GM19438 (cell line): Measurements from ENCODE around the gene NUAK1.
"Not testable (repeated sequence)": the region's sequence is repeated elsewhere in the genome, so short reads cannot be mapped to it uniquely, and the experiment has no call there.

Source experiments
- ATAC-seq: cut with Tn5 transposase; IDR thresholded peaks from one replicate; pipeline ENCODE4 v1.9.1; 2021; ENCODE audit warnings: low read depth; ENCODE audit not compliant: unreplicated experiment

The NUAK1 gene

DNA sequence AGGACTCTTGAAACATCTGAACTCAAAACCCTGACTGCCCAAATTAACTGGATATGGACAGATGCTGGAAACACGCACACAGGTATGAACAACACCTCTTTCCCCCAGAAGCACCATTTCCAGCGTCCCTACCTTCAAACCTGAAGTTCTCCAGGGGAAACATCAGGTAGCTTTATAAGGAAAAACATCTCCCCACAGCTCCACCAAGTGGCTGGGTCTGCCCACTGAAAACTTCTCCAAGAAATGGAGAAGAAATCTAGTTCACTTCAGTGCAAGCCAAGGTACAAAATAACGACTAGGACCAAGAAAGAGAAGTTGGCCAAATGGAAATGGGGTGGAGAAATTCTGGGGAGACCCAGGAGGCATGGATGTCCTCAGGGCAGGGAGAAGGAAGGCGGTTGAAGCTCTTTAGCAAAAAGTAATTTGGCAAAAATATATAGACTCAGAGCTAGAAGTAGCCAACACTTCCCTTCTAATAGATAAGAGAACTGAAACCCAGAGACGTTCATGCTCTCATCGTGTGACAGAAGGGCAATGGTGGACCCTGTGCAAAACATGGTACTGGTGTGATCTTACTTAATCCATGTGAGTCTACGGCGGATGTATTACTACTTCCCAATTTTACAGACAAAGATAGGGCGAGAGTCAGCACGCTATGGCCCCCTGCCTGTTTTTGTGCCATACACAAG lies 10.5 kb upstream of the NUAK1 start:
- no peak for ATAC-seq

DNA sequence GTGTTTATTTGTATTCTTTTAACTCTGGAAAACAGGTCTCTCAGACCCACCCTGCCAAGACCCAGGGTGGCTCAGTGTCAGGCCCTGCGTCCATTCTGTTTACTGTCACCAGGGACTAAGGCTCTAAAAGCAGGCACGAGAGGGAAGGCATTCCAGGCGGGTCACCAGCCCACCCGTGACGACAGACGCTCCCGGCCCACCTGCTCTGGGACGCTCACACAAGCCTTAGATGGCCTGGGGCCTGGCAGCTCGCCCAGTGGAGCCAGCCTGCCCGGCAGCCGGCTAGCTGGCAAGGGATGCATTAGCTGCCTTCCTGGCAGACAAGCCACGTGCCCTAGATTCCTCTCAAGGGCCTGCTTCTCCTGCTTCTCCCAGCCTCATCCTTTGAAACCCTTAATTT lies 9.2 kb upstream of the NUAK1 start:
- ATAC-seq = no peak

DNA sequence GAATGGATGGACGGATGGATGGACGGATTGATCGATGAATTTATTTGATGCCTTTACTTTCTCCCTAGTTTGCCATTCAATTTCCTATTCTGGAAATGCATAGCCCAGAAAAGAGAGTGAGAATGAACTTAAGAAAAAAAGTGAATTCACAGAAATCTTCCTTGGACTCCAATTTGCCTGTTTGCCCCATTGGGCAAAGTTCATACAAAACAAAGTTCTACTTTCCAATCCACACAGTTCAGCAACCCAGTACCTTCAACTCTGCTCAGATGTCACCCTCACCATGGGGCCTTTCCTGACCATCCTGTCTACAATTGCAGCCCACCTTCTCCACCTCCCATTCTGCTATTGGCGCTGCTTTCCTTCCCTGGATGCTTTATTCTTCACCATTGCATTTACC lies 8.2 kb upstream of the NUAK1 start:
- no peak for ATAC-seq

DNA sequence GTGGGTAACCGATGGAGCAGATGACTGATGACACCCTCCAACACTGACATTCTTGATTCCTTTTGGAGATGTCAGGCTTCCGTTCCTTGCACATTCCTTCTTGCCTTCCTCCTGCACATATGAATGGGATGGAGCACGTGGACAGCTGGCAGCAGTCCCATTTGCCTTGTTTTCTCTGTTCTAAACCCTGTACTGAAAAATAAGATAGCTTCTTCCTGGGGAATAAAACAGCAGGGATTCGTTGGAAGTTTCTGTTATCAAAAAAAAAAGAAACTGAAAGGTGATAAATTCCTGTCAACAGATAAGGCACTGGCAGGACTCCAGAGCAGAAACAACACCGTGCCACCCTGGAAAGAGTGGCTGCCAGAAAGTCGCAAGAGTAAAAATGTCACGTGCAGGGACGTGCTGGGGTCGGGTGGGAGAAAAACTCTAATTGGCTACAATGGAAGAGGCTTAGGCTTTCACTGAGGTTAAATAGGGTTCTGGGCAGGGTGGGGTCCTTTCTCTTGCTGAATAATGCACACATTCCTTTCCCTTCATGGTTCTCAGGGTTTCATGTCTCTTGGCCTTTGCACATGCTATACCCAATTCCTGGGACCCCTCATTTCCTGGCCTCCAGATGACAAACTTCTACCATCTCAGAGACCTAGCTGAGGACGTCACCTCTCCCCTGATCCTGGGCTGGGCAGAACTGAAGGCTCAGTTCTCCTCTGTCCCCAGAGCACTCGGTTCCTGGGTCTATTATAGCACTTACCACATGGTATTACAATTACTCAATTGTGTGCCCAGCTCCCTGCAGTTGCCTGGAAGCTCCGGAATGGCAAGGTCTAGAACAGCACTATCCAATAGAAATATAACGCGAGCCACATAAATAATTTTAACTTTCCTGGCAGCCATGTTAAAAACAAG lies 7.0 kb upstream of the NUAK1 start:
- ATAC-seq = no peak

DNA sequence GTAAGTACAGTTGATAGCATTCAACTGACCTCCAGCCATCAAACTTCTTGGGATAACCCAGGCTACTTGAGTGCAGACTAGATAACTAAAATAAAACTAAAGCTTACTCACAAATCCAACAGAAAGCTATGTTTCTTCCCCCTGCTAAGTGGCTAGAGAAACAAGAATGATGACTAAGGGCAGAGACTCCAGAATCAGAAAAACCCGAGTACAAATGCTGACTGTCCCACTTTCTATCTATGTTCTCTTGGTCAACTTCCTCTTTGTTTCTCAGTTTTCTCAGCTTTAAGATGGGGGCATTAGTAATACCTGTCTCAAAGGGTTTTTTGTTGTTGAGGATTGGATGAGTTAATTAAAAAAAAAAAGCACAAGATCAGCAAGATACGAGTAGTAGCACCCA lies 6.1 kb upstream of the NUAK1 start:
- ATAC-seq = no peak

DNA sequence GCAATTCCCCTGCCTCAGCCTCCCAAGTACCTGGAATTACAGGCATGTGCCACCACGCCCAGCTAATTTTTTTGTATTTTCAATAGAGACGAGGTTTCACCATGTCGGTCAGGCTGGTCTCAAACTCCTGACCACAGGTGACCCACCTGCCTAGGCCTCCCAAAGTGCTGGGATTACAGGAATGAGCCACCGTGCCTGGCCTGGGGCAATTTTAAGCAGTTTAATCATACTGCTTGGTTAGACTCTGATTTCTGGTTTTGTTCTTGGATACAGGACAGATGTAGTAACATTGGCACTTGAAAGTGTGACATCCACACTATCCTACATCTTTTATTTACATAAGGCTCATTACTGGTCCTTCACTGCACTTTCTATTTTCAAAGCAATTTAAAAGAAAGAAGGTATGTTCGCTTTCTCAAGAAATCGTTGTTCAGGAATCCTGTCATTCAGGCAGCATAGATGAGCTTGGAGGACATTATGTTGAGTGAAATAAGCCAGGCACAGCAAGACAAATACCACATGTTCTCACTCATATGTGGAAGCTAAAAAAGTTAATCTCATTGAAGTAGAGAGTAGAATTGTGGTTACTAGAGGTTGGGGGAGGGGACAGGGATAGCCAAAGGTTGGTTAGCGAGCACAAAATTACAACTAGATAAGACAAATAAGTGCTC lies 4.0 kb upstream of the NUAK1 start:
- ATAC-seq = no peak

DNA sequence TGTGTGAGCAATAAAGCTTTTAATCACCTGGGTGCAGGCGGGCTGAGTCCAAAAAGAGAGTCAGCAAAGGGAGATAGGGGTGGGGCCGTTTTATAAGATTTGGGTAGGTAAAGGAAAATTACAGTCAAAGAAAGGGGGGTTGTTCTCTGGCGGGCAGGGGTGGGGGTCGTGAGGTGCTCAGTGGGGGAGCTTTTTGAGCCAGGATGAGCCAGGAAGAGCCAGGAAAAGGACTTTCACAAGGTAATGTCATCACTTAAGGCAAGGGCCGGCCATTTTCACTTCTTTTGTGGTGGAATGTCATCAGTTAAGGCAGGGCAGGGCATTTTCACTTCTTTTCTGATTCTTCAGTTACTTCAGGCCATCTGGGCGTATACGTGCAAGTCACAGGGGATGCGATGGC lies 3.2 kb upstream of the NUAK1 start:
- not testable (repeated sequence) for ATAC-seq

DNA sequence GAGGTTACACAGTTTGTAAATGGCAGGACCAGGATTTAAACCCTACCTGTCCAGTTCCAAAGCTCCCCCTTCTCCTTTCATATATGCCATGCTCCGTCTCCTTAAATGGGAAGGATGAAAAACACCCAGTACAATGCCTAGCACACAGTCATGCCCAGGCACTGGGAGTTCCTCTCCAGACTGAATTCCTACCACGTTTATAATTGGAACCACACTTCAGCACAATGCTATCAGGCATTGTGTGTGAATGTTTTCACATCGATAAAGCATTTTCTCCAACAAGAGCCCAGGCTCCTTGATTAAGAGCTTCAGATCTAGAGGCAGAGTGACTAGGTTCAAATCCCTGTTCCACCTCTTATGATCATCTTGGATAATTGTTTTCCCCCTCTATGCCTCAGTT lies 2.7 kb upstream of the NUAK1 start:
- no peak for ATAC-seq

DNA sequence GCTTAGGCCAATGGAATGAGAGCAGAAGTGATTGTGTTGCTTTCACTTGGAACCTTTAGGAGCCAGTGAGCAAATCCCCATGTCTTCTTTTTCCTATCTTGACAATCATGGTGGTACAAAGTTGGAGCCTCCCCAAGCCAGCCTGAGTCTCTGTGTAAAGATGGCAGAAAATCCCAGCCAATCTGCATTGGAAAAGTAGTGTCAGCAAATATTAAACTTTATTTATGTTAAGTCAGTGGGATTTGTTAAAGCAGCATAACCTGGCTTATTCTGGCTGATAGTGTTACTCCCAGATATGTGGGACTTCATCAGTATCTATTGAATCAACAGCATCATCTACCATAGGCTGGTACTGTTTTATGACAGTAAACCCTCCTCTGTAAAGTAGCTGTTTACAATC lies 2.2 kb upstream of the NUAK1 start:
- no peak for ATAC-seq

DNA sequence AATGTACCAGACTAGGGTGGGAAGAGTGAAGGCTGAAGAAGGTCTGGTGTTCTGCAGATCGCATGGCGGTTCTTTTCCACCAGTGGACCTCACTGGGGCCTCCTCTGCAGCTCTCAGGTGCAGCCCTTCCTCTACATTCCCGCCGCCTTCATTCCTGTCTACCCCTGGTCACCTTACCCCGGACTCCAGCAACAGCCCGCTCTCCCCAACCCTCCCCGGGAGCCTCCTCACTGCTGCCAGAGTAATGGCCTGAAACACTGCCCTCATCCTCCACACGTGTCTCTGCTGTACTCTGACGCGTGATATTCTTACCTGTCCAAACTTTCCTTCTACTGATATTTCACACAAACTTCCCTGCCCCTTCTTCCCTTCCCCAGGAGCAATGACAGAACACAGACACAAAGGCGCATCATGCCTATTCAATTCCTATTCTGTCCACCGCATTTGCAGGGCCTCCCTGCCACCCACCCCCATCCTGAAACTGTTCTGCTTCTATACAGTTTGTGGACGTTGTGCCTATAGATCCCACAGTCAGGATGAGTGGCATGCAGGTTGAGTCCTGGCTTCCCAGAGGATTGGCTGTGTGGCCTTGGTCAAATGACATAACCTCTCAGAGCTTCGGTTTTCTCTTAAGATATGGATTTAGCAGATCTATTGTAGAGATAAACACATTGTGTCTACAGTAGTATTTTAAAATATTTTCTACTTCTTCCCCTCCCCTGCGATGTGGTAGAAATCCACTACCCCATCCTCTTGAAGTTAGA lies 1.7 kb upstream of the NUAK1 start:
- no peak for ATAC-seq

DNA sequence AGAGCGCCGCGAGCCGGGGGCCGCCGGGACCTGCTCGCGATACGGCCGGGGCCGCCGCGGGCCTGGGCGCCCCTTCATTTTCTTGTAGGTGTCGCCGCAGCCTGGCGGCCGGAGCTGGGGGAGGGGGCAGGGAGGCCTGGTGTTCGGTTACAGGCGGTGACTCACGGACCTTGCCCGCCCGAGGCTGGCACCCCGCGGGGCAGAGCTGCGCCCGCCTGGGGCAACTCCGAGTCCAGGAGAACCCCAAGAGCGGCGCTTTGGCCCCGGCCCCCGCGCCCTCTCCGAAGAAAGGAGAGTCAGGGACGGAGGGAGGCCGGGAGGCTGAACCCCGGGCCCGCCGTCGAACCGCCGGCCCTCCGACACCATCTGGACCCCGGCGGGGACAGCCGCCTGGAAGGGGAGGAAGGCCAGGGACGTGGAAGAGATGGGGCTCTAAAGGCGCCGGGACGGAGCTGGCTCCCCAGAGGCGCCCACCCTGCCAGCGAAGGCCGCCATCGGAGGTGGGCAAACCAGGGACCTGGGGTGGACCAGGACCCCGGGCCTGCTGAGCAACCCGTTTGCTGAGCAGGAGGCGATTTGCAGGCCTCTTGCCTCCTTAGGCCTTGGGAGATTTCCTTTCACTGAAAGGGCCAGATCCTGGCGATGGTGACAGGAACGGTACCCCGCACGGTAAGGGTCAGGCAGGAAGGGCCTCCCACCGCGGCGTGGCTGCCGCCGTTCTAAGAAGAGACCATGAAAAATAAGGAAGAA lies 843 bp upstream of the NUAK1 start:
- no peak for ATAC-seq

DNA sequence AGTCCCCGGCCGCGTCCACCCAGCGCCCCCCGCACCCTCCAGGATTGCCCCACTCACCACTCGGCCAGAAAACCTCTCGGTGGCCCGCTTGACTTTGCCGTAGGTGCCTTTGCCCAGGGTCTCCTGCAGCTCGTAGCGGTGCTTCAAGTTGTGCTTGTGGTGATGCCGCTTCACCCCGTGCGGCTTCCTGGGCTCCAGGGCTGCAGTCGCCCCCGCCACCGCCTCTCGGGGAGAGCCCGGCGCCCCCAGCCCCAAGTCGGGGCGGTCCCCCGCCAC lies 459 bp downstream of the NUAK1 start:
- no peak for ATAC-seq

DNA sequence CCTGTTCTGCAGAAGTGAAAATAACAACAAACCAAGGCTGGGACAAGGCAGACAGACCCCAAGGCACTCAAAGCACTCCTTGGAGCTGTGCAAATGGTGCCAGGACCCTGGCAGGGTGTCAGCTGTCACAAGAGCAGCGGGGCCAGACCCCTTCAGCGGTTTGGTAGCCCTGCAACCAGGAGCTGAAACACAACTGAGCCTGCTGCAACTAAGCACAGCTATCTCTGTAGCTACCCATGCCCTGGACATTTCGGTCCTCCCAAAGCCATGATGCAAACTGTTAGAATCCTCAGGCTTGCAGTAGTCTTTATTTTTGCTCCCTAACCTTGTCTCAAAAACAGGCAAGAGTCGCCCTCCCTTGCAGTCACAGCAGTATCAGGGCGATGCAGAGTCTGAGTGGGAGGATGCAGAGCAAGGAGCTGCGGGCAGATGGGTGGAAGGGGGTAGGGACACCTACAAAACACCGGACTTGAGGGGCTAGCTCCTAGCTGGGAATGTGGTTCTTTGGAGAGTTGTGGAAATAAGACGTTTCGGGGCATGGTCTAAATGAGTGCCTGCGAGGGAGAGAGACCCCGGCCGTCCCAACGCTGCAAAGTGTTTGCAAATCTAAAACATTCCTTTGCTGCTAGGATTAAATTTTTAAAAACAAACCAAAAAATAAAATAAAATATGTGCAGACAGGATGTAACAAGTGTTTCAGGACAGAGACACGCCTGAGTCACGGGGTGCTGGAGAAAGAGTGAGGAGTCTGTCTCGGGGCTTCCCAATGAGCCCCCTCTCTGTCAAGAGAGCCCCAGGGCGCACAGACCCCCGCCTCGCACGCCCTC lies 1.0 kb downstream of the NUAK1 start:
- ATAC-seq = no peak

DNA sequence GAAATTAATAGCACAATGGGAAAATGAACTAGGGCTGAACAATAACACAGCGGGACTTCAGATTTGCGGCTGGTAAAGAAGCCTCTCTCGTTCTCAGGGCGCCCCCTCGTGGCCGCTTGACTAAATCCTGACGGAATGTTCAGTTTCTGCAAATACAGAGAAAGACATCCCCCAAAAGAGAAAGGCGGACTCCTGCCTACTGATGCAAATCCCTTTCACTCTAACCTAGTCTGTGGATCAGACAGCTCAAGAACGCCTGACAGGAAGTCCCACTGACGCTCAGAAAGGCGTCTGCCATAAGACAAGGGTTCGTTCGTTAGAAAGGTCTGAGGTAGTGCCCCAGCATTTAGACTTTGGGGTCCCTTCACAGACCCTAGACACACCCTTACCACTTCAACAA lies 2.5 kb downstream of the NUAK1 start:
- ATAC-seq = no peak

DNA sequence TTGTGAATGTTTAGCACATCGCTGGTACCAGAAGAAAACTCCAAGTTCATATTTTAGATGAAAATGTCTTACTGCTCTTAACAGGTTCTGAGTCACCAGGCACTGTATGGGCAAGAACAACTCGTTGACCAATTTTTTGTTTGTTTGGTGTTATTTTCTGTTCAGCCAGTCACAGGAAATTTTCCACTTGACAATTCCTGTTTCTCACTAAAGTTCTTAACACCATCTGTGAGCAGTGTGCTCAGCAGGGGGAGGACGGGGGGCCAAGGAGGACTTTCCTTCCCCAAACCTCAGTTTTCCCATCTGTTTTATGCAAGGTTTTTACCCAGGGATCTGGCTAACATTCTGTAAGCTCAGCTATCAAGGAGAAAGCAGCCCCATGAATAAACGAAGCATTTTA lies 3.0 kb downstream of the NUAK1 start:
- no peak for ATAC-seq

DNA sequence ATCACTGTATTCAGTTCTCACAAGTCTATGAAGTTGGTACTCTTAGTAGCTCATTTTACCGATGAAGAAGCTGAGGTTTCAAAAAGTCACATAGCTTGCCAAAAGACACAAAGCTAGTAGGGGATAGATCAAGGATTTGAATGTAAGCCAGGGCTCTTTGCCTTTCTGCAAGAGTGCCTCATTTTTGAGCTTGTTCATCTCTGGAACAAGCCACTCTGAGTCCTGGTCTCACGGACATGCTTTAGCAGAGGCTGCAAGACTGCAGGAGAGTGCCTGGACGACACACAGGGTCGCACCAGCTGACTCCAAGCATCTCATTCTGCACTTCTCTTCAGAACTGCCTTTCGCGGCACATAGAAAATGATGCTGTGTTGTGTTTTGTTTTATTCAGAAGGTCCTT lies 3.7 kb downstream of the NUAK1 start:
- ATAC-seq = no peak

DNA sequence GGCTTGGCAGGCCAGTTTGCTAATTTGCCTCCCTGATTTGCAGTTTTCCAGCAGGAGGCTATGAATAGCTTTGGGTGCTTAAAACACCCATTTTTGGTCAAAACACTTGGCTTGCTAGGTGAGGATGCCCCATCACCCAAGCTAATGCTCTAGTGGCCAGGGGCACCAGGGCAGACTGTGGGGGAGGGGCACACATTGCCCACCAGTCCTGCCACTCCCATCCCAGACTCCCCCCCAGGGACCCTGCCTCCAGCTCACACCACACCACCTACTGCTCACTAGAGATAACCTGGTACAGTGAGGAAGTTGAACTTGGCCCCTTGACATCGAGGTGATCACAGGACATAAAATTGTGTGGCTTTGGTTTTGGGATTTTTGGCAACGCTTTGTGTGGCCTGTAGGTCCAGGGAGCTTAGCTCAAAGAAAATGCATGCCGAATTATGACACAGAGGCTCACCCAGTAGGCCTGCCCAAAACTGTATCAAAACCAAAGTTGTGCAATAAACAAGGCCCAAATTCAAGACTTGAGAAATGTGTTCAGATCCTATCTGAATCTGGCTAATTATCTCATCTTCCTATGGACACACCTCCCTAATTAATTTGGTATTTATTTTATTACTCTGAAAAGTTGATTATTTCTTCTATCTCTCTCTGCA lies 4.3 kb downstream of the NUAK1 start:
- ATAC-seq = no peak

DNA sequence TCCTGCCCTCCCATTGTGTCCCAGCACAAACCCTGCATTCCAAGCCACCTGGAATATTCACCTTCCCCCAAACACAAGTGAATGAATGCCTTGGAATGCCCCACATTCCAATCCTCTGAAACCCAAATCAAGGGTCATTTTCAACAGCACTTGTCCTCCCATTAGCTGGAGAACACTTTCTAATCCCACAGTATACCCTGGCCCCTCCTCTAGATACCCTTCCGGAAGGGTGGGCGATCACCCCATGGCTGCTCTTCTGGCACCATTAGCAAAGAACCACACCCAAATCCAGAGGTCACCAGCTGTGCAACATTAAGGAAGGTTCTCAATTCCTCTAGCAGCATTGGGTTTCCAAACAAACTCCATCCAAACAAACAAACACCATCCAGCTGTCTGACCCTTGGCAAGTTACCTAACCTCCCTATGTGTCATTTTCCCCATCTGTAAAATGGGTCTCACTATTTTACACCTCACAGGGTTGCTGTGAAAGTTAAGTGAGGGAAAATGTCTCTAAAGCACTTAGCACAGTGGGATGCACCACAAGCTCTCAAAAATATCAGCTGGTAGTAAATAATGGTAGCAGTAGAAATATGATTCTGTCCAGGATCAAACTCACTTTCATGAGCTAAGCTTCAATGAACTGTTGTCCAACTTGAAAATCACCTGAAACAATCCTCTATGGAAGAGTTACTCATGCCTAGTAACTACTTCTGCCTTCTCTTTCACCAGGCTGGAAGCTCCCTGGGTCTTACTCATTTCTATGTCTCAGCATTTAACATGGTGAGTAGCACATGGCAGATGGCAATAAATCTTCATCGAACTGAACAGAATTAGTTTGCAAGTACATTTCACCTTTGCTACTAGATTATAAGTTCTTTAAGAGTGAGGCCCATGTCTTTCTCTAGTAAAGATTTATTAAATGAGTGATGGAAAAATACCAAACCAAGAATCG lies 5.3 kb downstream of the NUAK1 start:
- ATAC-seq = no peak
